GM13977 (cell line): ENCODE measurements around the gene PIK3IP1.

Experiments
- DNase-seq: peaks from one replicate; pipeline ENCODE4 v3.0.0; 2012; ENCODE audit warnings: low spot score
- CTCF ChIP-seq: IDR thresholded peaks from 2 replicates; pipeline ENCODE4 v1.5.1; 2012; ENCODE audit warnings: mild to moderate bottlenecking, control low read depth; ENCODE audit not compliant: insufficient read depth; ENCODE audit errors: extremely low read depth, missing control alignments
- in situ Hi-C: fragments of 300-500 bp; cut with MboI; formaldehyde crosslinking; loops from one replicate; pipeline ENCODE4 v1.12.0; 2022; ENCODE audit warnings: low sequenced_read_pairs, low pct_unique_long_range_greater_than_20kb, mixed read lengths, inconsistent platforms; ENCODE audit not compliant: unreplicated experiment

The PIK3IP1 gene

GRCh38 chr22:31334329-31334728, 42.0 kb upstream of the PIK3IP1 start:
- in situ Hi-C loops = no loop called here
- DNase-seq = no peak
- TF ChIP-seq CTCF = no peak

GRCh38 chr22:31333641-31334040, 41.4 kb upstream of the PIK3IP1 start:
- DNase-seq = no peak
- TF ChIP-seq CTCF = no peak
- in situ Hi-C loops = no loop called here

DNA sequence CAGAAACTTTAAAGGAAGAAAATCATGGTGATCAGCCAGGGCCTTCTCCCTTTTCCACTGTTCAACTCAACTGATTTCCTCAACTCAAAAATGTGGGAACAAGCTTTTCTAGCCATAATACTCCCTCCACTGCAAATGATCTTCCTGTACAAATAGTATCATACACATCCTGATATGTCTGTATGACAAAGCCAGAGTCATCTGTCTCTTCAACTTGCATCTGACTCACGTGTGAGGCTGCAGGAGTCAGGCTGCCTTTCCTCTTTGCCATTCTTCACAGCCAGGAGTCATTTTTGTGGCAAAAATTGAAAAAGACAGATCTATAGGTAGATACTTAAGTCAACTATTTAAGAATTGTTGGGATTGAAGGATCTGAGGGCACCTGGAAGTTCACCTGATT, 40.6 kb upstream of the PIK3IP1 start:
- in situ Hi-C loops = no loop called here
- DNase-seq = no peak
- no peak for TF ChIP-seq CTCF

GRCh38 chr22:31332010-31332409, 39.7 kb upstream of the PIK3IP1 start:
- no peak for DNase-seq
- no peak for TF ChIP-seq CTCF
- in situ Hi-C loops = no loop called here

DNA sequence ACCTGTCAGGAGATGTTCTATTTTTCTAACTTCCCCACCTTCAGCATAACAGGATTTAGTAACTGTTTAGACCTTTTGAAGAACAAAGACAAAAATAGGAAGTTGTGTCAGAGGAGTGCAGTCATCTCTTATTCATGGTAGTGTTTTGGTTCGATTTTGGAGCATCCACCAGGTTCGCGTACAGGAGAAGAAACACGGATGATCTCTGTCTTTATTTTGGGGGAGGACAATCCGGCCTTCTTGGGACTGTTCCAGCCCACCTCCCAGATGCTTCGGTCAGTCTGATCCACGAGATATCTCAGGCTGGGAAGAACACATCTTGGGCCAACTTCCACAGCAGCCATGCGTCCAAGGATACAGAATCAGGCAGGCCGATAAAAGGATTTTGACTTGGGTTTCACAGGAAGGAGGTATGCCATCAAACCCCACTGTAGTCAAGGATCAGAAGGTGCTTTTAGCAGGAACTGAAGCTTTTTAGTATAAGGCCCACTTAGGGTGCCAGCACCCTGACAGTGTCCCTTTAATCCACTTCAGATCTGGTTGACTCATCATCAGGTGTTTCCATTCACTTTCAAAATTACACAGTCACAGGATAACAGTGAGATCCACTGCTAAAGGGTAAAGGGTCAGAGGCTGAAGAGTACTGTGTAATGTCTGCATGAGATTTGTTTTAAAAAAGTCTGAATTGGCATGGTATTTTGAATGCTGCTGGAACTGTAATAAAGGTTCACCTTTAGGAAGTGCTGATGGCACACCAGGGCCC, 37.3 kb upstream of the PIK3IP1 start:
- DNase-seq = no peak
- in situ Hi-C loops = no loop called here
- TF ChIP-seq CTCF = no peak

DNA sequence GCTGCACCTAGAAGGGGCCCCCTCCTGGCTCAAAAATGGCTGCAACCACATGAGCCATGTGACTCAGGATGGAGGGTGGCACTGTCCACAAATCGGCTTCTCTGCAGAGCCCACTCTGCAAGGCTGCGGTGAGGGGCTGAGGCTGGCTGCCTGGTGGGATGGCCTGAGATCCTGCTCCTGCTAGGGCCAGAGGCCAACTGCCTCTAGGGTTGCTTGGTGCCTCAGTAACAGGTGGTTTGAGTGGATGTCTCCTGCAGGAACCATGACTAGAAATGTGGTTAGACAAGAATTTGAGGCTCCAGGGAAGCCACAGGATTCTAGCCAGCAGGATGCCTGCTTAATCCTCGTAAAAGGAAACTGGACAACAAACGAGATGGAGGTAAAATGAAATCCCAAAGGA, 36.7 kb upstream of the PIK3IP1 start:
- no peak for DNase-seq
- TF ChIP-seq CTCF = no peak
- in situ Hi-C loops = no loop called here
